Neural progenitor cell (in vitro differentiated cells): Measurements from ENCODE around the gene FAM78B. TPM values are rescaled to one million over a fixed set of nuclear protein-coding genes. Genes with fewer than 3 reads are reported as not detected.

Experiments used
- DNase-seq: peaks from one replicate; pipeline ENCODE4 v3.0.0-alpha.2; 2016; ENCODE audit warnings: low spot score
- H2AFZ ChIP-seq: fragments of 200-600 bp; sonication (generic); replicated peaks from 2 replicates; pipeline ENCODE4 v1.6.1; 2016; ENCODE audit warnings: antibody characterized with exemption
- H3F3A ChIP-seq: fragments of 200-600 bp; sonication (generic); 2 replicates; pipeline ENCODE4 v1.6.1; 2016; ENCODE audit warnings: antibody characterized with exemption, low read depth
- H3K27ac ChIP-seq: fragments of 200-600 bp; sonication (generic); 2 replicates; pipeline ENCODE4 v1.5.1; 2016; ENCODE audit warnings: mild to moderate bottlenecking
- H3K27me3 ChIP-seq: fragments of 200-600 bp; sonication (generic); 2 replicates; pipeline ENCODE4 v1.6.1; 2016; ENCODE audit warnings: mild to moderate bottlenecking, moderate library complexity
- H3K36me3 ChIP-seq: fragments of 200-600 bp; sonication (generic); 2 replicates; pipeline ENCODE4 v1.5.1; 2016
- H3K4me1 ChIP-seq: fragments of 200-600 bp; sonication (generic); 2 replicates; pipeline ENCODE4 v1.6.1; 2016; ENCODE audit warnings: mixed run types
- H3K4me2 ChIP-seq: fragments of 200-600 bp; sonication (generic); 2 replicates; pipeline ENCODE4 v1.6.1; 2016
- H3K4me3 ChIP-seq: fragments of 200-600 bp; sonication (generic); 2 replicates; pipeline ENCODE4 v1.5.1; 2016
- H3K79me2 ChIP-seq: fragments of 200-600 bp; sonication (generic); 2 replicates; pipeline ENCODE4 v1.6.1; 2016; ENCODE audit warnings: low read depth
- H3K9ac ChIP-seq: fragments of 200-600 bp; sonication (generic); 2 replicates; pipeline ENCODE4 v1.6.1; 2016
- H3K9me3 ChIP-seq: fragments of 200-600 bp; sonication (generic); 2 replicates; pipeline ENCODE4 v1.5.1; 2016; ENCODE audit warnings: low read depth
- H4K20me1 ChIP-seq: fragments of 200-600 bp; sonication (generic); 2 replicates; pipeline ENCODE4 v1.6.1; 2016; ENCODE audit warnings: low read depth
- H3K27ac Mint-ChIP-seq: 3 replicates; pipeline ENCODE4 v1.8.0; 2021; ENCODE audit warnings: mixed read lengths
- H3K27me3 Mint-ChIP-seq: 2 replicates; pipeline ENCODE4 v1.8.0; 2022; ENCODE audit warnings: low read depth, mild to moderate bottlenecking, inconsistent platforms, moderate library complexity, mixed read lengths; ENCODE audit not compliant: insufficient read depth
- H3K36me3 Mint-ChIP-seq: 3 replicates; pipeline ENCODE4 v1.8.0; 2021; ENCODE audit warnings: mixed read lengths
- H3K4me1 Mint-ChIP-seq: 3 replicates; pipeline ENCODE4 v1.8.0; 2021; ENCODE audit warnings: mixed read lengths
- H3K4me3 Mint-ChIP-seq: 3 replicates; pipeline ENCODE4 v1.8.0; 2021; ENCODE audit warnings: mild to moderate bottlenecking, moderate library complexity, mixed read lengths
- H3K9me3 Mint-ChIP-seq: 3 replicates; pipeline ENCODE4 v1.8.0; 2020; ENCODE audit warnings: mixed read lengths
- EZH2 ChIP-seq: fragments of 200-600 bp; sonication (generic); IDR thresholded peaks from 2 replicates; pipeline ENCODE4 v1.6.1; 2017; ENCODE audit warnings: antibody characterized with exemption, mild to moderate bottlenecking, moderate library complexity
- EZH2phosphoT487 ChIP-seq: fragments of 200-600 bp; sonication (generic); IDR thresholded peaks from 2 replicates; pipeline ENCODE4 v1.6.1; 2017; ENCODE audit warnings: antibody characterized with exemption
- total RNA-seq: library from RNA; depleted of rRNA; stranded (reverse); fragments of >200 nt; gene quantifications from 2 replicates; pipeline ENCODE4 v1.2.3, GENCODE V29; 2015; ENCODE audit warnings: low replicate concordance
- TF ChIP-seq, protein P1 (sequence below): fragments of 200-600 bp; sonication (generic); IDR thresholded peaks from 2 replicates; pipeline ENCODE4 v1.5.1; 2017; ENCODE audit warnings: antibody characterized with exemption, mild to moderate bottlenecking

Gene FAM78B
- total RNA-seq, 1 donor from 2014 or later = not detected

DNA sequence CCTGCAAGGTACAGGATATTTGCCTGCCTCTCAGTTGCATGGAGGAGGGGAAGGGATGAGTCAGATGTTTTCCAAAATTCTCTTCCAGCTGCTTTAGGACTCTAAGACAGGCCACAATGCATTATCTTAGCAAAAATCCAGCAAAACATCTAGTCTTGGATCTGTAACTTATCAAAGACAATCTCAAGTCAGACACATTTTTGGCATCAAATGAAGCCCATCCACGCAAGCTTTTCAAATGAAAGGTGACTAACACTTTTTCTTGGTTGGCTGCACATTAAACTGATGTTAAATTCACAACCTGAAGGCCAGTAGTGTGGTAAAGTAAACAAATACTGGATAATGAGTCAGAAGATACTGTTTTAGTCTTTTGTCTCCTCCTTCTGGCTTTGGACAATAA, 21.3 kb downstream of the FAM78B start:
- Histone ChIP-seq H3F3A (no peaks in the 10 kb centered on the region), H3K27ac (no peak overlapping the region), H3K9ac (no peak overlapping the region), H3K27me3 (no peaks in the 10 kb centered on the region), H3K9me3 (no peaks in the 10 kb centered on the region), H3K79me2 (no peaks in the 10 kb centered on the region), H4K20me1 (no peaks in the 10 kb centered on the region), H3K4me3 (no peak overlapping the region), H3K36me3 (no peaks in the 10 kb centered on the region), H3K4me1 (no peaks in the 10 kb centered on the region), H3K4me2 (no peak overlapping the region), H2AFZ (no peak overlapping the region)
- H3K27me3 Mint-ChIP-seq = peaks cover 2% of the 10 kb centered on the region
- no peak for DNase-seq
- H3K36me3 Mint-ChIP-seq = no peaks in the 10 kb centered on the region
- TF ChIP-seq, protein P1, sequence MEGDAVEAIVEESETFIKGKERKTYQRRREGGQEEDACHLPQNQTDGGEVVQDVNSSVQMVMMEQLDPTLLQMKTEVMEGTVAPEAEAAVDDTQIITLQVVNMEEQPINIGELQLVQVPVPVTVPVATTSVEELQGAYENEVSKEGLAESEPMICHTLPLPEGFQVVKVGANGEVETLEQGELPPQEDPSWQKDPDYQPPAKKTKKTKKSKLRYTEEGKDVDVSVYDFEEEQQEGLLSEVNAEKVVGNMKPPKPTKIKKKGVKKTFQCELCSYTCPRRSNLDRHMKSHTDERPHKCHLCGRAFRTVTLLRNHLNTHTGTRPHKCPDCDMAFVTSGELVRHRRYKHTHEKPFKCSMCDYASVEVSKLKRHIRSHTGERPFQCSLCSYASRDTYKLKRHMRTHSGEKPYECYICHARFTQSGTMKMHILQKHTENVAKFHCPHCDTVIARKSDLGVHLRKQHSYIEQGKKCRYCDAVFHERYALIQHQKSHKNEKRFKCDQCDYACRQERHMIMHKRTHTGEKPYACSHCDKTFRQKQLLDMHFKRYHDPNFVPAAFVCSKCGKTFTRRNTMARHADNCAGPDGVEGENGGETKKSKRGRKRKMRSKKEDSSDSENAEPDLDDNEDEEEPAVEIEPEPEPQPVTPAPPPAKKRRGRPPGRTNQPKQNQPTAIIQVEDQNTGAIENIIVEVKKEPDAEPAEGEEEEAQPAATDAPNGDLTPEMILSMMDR = no peak
- TF ChIP-seq EZH2 (no peak), EZH2phosphoT487 (no peak)
- no peak overlapping the region for H3K27ac Mint-ChIP-seq
- no peaks in the 10 kb centered on the region for H3K4me1 Mint-ChIP-seq
- no peak overlapping the region for H3K4me3 Mint-ChIP-seq
- H3K9me3 Mint-ChIP-seq = no peaks in the 10 kb centered on the region

DNA sequence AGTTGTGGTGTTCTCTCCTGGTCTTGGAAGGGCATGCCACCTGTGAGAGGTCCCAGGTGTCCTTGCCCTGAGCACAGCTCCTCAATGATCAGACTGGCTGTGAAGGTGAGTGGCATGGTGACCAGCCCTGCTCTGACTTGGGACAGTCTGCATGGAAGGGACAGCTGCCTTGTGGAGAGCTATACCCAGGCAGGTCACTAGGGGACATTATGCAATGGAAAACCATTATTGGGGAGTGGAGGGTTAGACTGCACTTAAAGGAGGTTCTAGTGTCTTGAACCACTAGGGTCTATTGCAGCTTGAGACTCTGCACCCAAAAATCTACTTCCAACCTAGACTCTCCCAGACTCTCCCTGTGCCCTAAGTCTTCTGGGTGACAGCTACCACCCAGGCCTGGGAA, 24.8 kb downstream of the FAM78B start:
- H3K27me3 ChIP-seq = no peaks in the 10 kb centered on the region
- Mint-ChIP-seq H3K27ac (no peak overlapping the region), H3K9me3 (no peaks in the 10 kb centered on the region), H3K27me3 (peaks cover 2% of the 10 kb centered on the region), H3K4me1 (no peaks in the 10 kb centered on the region), H3K4me3 (no peak overlapping the region), H3K36me3 (no peaks in the 10 kb centered on the region)
- TF ChIP-seq, protein P1 = no peak
- TF ChIP-seq EZH2 = no peak
- TF ChIP-seq EZH2phosphoT487 = no peak
- no peaks in the 10 kb centered on the region for H3K79me2 ChIP-seq
- no peak for DNase-seq
- H3K4me3 ChIP-seq = no peak overlapping the region
- no peak overlapping the region for H3K9ac ChIP-seq
- H3F3A ChIP-seq = no peaks in the 10 kb centered on the region
- H3K4me1 ChIP-seq = no peaks in the 10 kb centered on the region
- H2AFZ ChIP-seq = no peak overlapping the region
- no peak overlapping the region for H3K4me2 ChIP-seq
- H3K9me3 ChIP-seq = no peaks in the 10 kb centered on the region
- H3K27ac ChIP-seq = no peak overlapping the region
- H3K36me3 ChIP-seq = no peaks in the 10 kb centered on the region
- no peaks in the 10 kb centered on the region for H4K20me1 ChIP-seq

DNA sequence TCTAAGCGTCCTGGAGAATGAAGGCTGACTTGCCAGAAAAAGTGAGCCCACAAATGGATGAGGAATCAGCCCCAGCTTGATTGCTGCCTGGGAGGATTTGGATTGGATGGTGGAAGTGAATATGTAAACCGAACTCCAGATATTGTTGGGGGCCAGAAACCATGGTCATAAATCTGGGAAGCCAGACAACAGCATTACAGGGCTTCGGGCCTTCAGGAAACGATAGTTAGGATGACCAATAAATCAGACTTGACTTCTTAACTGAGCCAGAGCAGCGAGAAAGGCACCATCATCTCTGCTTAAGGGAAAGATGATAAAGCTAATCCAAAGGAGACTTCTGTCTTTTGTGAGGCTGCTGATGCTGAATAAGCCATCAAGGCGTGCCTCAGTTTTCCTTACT, 26.6 kb downstream of the FAM78B start:
- no peak overlapping the region for H3K4me2 ChIP-seq
- no peak overlapping the region for H3K27ac Mint-ChIP-seq
- no peak overlapping the region for H3K4me3 Mint-ChIP-seq
- no peaks in the 10 kb centered on the region for H3K79me2 ChIP-seq
- no peak overlapping the region for H2AFZ ChIP-seq
- no peaks in the 10 kb centered on the region for H3K4me1 ChIP-seq
- H3K36me3 ChIP-seq = no peaks in the 10 kb centered on the region
- no peak overlapping the region for H3K27ac ChIP-seq
- no peak overlapping the region for H3K4me3 ChIP-seq
- no peaks in the 10 kb centered on the region for H4K20me1 ChIP-seq
- no peaks in the 10 kb centered on the region for H3K4me1 Mint-ChIP-seq
- H3F3A ChIP-seq = no peaks in the 10 kb centered on the region
- no peaks in the 10 kb centered on the region for H3K9me3 Mint-ChIP-seq
- TF ChIP-seq EZH2 (no peak), EZH2phosphoT487 (no peak)
- TF ChIP-seq, protein P1 = no peak
- no peaks in the 10 kb centered on the region for H3K36me3 Mint-ChIP-seq
- H3K9ac ChIP-seq = no peak overlapping the region
- H3K27me3 Mint-ChIP-seq = peaks cover 3% of the 10 kb centered on the region
- no peak for DNase-seq
- no peaks in the 10 kb centered on the region for H3K9me3 ChIP-seq
- H3K27me3 ChIP-seq = no peaks in the 10 kb centered on the region

DNA sequence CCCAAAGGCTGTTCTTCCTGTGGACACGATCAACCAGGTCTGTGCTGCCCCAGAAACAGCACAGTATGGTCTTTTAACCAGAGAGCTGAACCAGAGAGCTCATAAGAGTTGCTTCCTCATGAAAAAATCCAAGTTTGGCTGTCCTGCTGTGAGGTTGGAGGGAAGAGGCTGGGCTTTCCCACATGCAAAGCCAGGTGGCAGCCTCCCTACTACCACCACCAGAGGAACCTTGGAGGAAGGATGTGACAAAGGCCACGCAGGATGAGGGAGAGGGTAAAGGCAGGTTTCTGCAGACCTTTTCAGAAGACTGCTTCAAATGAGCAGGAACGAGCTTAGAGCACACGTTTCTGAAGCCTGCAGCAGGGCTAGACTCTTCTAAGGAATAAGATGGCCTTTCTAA, 27.1 kb downstream of the FAM78B start:
- H3K27me3 Mint-ChIP-seq = peaks cover 3% of the 10 kb centered on the region
- H3K4me3 Mint-ChIP-seq = no peak overlapping the region
- no peaks in the 10 kb centered on the region for H3K27me3 ChIP-seq
- H3K27ac Mint-ChIP-seq = no peak overlapping the region
- H3K4me2 ChIP-seq = no peak overlapping the region
- no peaks in the 10 kb centered on the region for H3F3A ChIP-seq
- no peak overlapping the region for H3K9ac ChIP-seq
- H3K4me1 ChIP-seq = no peaks in the 10 kb centered on the region
- no peak overlapping the region for H3K27ac ChIP-seq
- H3K36me3 ChIP-seq = no peaks in the 10 kb centered on the region
- DNase-seq = no peak
- no peaks in the 10 kb centered on the region for H3K79me2 ChIP-seq
- no peak overlapping the region for H3K4me3 ChIP-seq
- H3K4me1 Mint-ChIP-seq = no peaks in the 10 kb centered on the region
- no peaks in the 10 kb centered on the region for H3K36me3 Mint-ChIP-seq
- H2AFZ ChIP-seq = no peak overlapping the region
- no peaks in the 10 kb centered on the region for H3K9me3 ChIP-seq
- no peaks in the 10 kb centered on the region for H4K20me1 ChIP-seq
- no peaks in the 10 kb centered on the region for H3K9me3 Mint-ChIP-seq
- TF ChIP-seq, protein P1 = no peak
- TF ChIP-seq EZH2 (no peak), EZH2phosphoT487 (no peak)
